Measurements from ENCODE around the gene DAGLA. TPM values are rescaled to one million over a fixed set of nuclear protein-coding genes. Genes with fewer than 3 reads are reported as not detected.
A peak's percentile ranks its signal among the peaks of the same experiment; 100 is the strongest.

Gene DAGLA
- total and polyA plus RNA-seq, 2 of the 13 experiments (the other 11 are each of a cell fraction or from before 2014, with no cell fraction given) = 2.6 to 3.9 TPM

- no peak for TF ChIP-seq KLF9 (CRISPR knock-in tag; IDR thresholded peaks at IDR 0.05; ENCODE audit: low read depth)
- no peak for TF ChIP-seq CEBPG (CRISPR knock-in tag; IDR thresholded peaks at IDR 0.05)
- no peak for TF ChIP-seq ATF7 (IDR thresholded peaks at IDR 0.05)
- TF ChIP-seq ATF7 (CRISPR knock-in tag; IDR thresholded peaks at IDR 0.05) = no peak
- no peak for TF ChIP-seq EZH2 (conservative IDR thresholded peaks at IDR 0.05; ENCODE audit: low read depth, low read length)
- no peak for TF ChIP-seq STAT5B (CRISPR knock-in tag; IDR thresholded peaks at IDR 0.05)
- no peak for TF ChIP-seq ARID4A (CRISPR knock-in tag; IDR thresholded peaks at IDR 0.05; ENCODE audit: borderline replicate concordance)
- no peak for TF ChIP-seq RELA (CRISPR knock-in tag; IDR thresholded peaks at IDR 0.05)
- peak; percentile 34; the same call in 1 of the 2 replicates for TF ChIP-seq ZFX (CRISPR knock-in tag; IDR thresholded peaks at IDR 0.05; ENCODE audit: low read depth)
- TF ChIP-seq ZBTB2 (CRISPR knock-in tag; IDR thresholded peaks at IDR 0.05; ENCODE audit: low read depth) = no peak
- no peak for TF ChIP-seq ZNF639 (CRISPR knock-in tag; conservative IDR thresholded peaks at IDR 0.05)
- no peak for TF ChIP-seq DNMT3B (CRISPR knock-in tag; conservative IDR thresholded peaks at IDR 0.05)
- TF ChIP-seq RAD21 (CRISPR knock-in tag; IDR thresholded peaks at IDR 0.05) = peak; percentile 47; the same call in 1 of the 2 replicates
- TF ChIP-seq ZBTB4 (CRISPR knock-in tag; IDR thresholded peaks at IDR 0.05; ENCODE audit: borderline replicate concordance) = no peak
- no peak for TF ChIP-seq ZNF513 (CRISPR knock-in tag; conservative IDR thresholded peaks at IDR 0.05)
- no peak for TF ChIP-seq ZFP90 (CRISPR knock-in tag; IDR thresholded peaks at IDR 0.05; ENCODE audit: borderline replicate concordance)
Measured at GRCh38 chr11:61752117-61752924, 72.1 kb downstream of the DAGLA start, which contains the start of gene MYRF (continued).
